ENCODE data around the gene SMURF2.

- TF ChIP-seq CTCF (IDR thresholded peaks at IDR 0.05) = no peak
- TF ChIP-seq POLR2A (IDR thresholded peaks at IDR 0.05) = no peak
These were observed 134.2 kb downstream of the SMURF2 start for GRCh38 chr17:64527914-64528313.

All from heart left ventricle (tissue), 13 donors.